ENCODE results near the gene CYP1A1.

Gene CYP1A1

DNA sequence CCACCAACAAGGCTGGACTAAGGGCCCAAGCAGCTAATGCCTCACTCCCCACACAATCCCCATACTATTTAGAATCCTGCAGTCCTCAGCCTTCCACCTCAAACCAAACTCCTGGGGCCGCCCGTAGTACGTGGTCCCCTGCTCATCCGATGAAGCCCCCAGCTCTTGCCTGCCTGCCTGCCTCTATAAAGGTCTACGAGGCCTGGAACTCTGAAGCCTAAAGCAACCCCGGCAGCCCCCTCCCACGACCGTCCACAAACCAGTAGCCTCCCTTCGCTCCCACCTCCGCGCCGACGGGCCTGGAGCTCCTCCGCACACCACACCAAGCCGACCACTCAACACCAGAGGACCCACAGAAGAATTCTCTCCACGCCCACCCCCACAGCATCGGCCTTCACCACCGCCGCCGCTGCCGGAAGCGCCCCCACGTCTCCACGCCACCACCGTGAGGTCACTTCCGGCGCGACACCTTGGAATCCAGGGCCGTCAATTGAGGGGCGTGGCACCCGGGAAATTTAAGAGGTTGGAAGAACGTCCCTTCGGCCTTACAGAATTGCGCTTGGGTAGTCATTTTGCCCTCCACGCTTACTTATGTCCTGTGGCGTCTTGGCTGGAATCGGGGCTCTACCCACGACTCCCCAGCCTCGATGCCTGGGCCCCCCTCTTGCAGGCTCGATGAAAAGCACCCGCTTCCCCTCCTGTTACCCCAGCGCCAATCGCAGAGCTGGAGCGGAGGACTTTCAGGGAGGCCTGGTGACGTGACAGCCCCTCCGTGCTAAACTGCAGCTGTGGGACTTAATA lies 29.5 kb downstream of the CYP1A1 start, which contains the start of gene EDC3:
Gene EDC3, minus strand, starts transcription at position 428 of the 801 bp plus-strand sequence. CDS start 20,900 bp downstream, outside the sequence.
- peak; percentile 82 for DNase-seq (ENCODE audit: low spot score)

GRCh38 chr15:74692327-74692726 lies 33.0 kb downstream of the CYP1A1 start:
- no peak for DNase-seq (ENCODE audit: low spot score)

DNA sequence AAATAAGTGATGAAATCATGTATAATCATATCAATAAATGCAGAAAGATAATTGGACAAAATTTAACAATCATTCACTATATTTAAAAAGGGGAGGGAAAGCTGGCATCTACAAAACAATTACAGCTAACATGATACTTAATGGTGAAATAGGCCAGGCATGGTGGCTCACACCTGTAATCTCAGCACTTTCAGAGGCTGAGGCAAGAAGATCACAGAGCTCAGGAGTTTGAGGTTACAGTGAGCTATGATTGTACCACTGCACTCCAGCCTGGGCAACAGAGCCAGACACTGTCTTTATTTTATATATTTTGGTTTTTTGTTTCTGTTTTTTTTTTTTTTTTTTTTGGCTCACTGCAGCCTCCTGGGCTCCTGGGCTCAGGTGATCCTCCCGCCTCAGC lies 41.6 kb downstream of the CYP1A1 start:
- DNase-seq (ENCODE audit: low spot score) = no peak

DNA sequence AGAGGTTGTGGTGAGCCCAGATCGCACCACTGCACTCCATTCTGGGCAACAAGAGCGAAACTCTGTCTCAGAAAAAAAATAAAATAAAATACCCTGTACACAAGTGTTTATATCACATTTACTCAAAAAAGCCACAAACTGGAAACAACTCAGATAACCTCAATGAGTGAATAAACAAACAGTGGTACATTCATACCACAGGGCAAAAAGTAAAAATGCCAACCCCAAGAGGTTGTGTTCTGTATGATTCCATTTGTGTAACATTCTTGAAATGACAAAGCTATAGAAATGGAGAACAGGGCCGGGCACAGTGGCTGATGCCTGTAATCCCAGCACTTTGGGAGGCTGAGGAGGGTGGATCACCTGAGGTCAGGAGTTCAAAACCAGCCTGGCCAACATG lies 42.4 kb downstream of the CYP1A1 start:
- DNase-seq (ENCODE audit: low spot score) = no peak

- DNase-seq (ENCODE audit: low spot score) = no peak
Measured at GRCh38 chr15:74680456-74680855, 44.9 kb downstream of the CYP1A1 start.

GRCh38 chr15:74676801-74677200 lies 48.5 kb downstream of the CYP1A1 start:
- DNase-seq (ENCODE audit: low spot score) = no peak

DNA sequence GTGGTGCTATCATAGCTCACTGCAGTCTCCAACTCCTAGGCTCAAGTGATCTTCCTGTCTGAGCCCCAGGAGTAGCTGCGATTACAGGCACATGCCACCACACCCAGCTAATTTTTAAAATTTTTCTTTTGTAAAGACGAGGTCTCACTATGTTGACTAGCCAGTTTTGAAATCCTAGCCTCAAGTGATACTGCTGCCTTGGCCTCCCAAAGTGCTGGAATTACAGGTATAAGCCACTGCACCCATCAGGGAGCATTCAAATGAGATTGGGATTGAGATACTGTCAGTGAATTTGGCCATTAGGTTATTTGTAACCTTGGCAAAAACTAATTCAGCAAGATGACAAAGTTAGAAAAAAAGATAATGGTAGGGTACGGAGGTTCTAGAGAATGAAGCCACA lies 51.2 kb downstream of the CYP1A1 start:
- no peak for DNase-seq (ENCODE audit: low spot score)

- no peak for DNase-seq (ENCODE audit: low spot score)
Measured at GRCh38 chr15:74669627-74670026, 55.7 kb downstream of the CYP1A1 start.
